Panc1 (cell line): Measurements from ENCODE around the gene APAF1. TPM values are rescaled to one million over a fixed set of nuclear protein-coding genes. Genes with fewer than 3 reads are reported as not detected.

Source experiments
- ATAC-seq: fragments of 200-7000 bp; cut with Tn5 transposase; 2 replicates; pipeline ENCODE4 v1.9.1; 2020; ENCODE audit warnings: mild to moderate bottlenecking, moderate library complexity
- BruUV-seq: library from RNA; stranded (reverse); fragments of 400-500 nt; replicated peaks from 2 replicates; lab custom pipeline; 2021; lab: Mats Ljungman, UMichigan
- CTCF ChIA-PET: fragments of 300-600 bp; sonication (Branson Sonifier 250); formaldehyde crosslinking; loops from one replicate; lab custom pipeline; 2022; ENCODE audit warnings: antibody characterized with exemption; lab: Charles Lee
- POLR2A ChIA-PET: fragments of 300-600 bp; sonication (Branson Sonifier 250); formaldehyde crosslinking; loops from one replicate; lab custom pipeline; 2022; ENCODE audit warnings: antibody characterized with exemption; lab: Charles Lee
- DNase-seq: peaks from one replicate; pipeline ENCODE4 v3.0.0-alpha.2; 2010; ENCODE audit warnings: low read depth, low spot score
- H3K27ac ChIP-seq: 2 replicates; pipeline ENCODE4 v1.5.1; 2011; ENCODE audit warnings: mild to moderate bottlenecking, low read length, inconsistent platforms
- H3K27me3 ChIP-seq: fragments of 200-500 bp; sonication (Bioruptor generic); 2 replicates; pipeline ENCODE4 v1.6.0; 2014; ENCODE audit warnings: low read length, inconsistent platforms; ENCODE audit not compliant: control insufficient read depth, insufficient read depth
- H3K36me3 ChIP-seq: fragments of 200-500 bp; sonication (Bioruptor generic); 2 replicates; pipeline ENCODE4 v1.5.1; 2014; ENCODE audit warnings: inconsistent platforms, mild to moderate bottlenecking, low read length, moderate library complexity; ENCODE audit not compliant: control insufficient read depth, insufficient read depth
- H3K4me1 ChIP-seq: 2 replicates; pipeline ENCODE4 v1.5.1; 2011; ENCODE audit warnings: inconsistent platforms, mild to moderate bottlenecking, low read length, moderate library complexity; ENCODE audit not compliant: control insufficient read depth, insufficient read depth
- H3K4me3 ChIP-seq, 2 experiments: 2 replicates each; pipeline ENCODE4 v1.5.1; 2011 to 2012; ENCODE audit warnings: low read depth in 2 of 2, low read length in 2 of 2, mild to moderate bottlenecking in 2 of 2, inconsistent platforms in 1 of 2, moderate library complexity in 1 of 2
- H3K9me3 ChIP-seq: fragments of 200-500 bp; sonication (Bioruptor generic); 2 replicates; pipeline ENCODE4 v1.5.1; 2014; ENCODE audit warnings: low read depth, mild to moderate bottlenecking, inconsistent platforms, low read length, moderate library complexity; ENCODE audit not compliant: control insufficient read depth, insufficient read depth
- CTCF ChIP-seq: fragments of 450-650 bp; IDR thresholded peaks from 2 replicates; pipeline ENCODE4 v1.5.1; 2017; ENCODE audit warnings: mild to moderate bottlenecking
- POLR2AphosphoS5 ChIP-seq: IDR thresholded peaks from 2 replicates; pipeline ENCODE4 v1.6.1; 2012; ENCODE audit warnings: mild to moderate bottlenecking, low read depth, low read length, moderate library complexity
- SIN3A ChIP-seq: IDR thresholded peaks from 2 replicates; pipeline ENCODE4 v1.6.1; 2012; ENCODE audit warnings: low read depth, mild to moderate bottlenecking, low read length, moderate library complexity, borderline replicate concordance; ENCODE audit not compliant: insufficient read depth
- TCF7L2 ChIP-seq: IDR thresholded peaks from 2 replicates; pipeline ENCODE4 v1.6.1; 2011; ENCODE audit warnings: mild to moderate bottlenecking, low read depth, low read length, inconsistent platforms
- in situ Hi-C: cut with HindIII; loops from 2 replicates; pipeline ENCODE4 v1.10.0; 2016; ENCODE audit warnings: low sequenced_read_pairs, low pct_unique_long_range_greater_than_20kb
- intact Hi-C: fragments of 100-400 bp; cut with micrococcal nuclease; formaldehyde crosslinking; loops from one replicate; pipeline ENCODE4 v1.10.0; 2022; ENCODE audit not compliant: unreplicated experiment
- total RNA-seq: library from RNA; stranded (reverse); gene quantifications from one replicate; pipeline ENCODE4 v1.2.1, GENCODE V29; 2021; ENCODE audit not compliant: unreplicated experiment
- TF ChIP-seq, protein P1 (sequence below), 2 experiments: IDR thresholded peaks; 2 replicates each; pipeline ENCODE4 v1.6.1; 2011 to 2012; ENCODE audit warnings: low read depth in 2 of 2, control low read depth in 1 of 2, low read length in 1 of 2, mild to moderate bottlenecking in 1 of 2, moderate library complexity in 1 of 2; ENCODE audit not compliant: insufficient read depth in 1 of 2

Gene APAF1
- total RNA-seq, 1 experiment from 2014 or later: 15.6 TPM

GRCh38 chr12:98660521-98660920, 15.4 kb downstream of the APAF1 start:
- intact Hi-C loops (no loop called here), in situ Hi-C loops (no loop called here)
- BruUV-seq: no TSS peak

DNA sequence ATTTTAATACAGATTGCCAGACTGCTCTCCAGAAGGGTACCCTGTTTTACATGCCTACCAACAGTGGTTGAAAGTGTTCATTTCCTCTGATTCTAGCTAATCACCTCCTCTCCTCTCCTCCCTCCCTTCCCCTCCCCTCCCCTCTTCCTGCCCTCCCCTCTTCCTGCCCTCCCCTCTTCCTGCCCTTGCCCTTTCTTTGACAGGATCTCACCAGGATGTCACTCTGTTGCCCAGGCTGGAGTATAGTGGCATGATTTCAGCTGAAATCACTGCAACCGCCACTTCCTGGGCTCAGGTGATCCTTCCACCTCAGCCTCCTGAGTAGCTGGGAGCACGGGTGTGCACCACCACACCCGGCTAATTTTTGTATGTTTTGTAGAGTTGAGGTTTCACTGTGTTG, 24.7 kb downstream of the APAF1 start:
- H3K27me3 ChIP-seq: no peaks in the 10 kb centered on the region
- no peak overlapping the region for H3K4me3 ChIP-seq
- no peaks in the 10 kb centered on the region for H3K9me3 ChIP-seq
- ChIA-PET POLR2A (interaction anchor here (0.6 kb wide), 1 partner anchor 77 kb away, joined by 3 read pairs; no protein-coding TSS in a partner anchor), CTCF (no interaction called here)
- no peaks in the 10 kb centered on the region for H3K4me1 ChIP-seq
- no peak for DNase-seq
- no TSS peak for BruUV-seq
- intact Hi-C loops: no loop called here
- in situ Hi-C loops: no loop called here
- H3K27ac ChIP-seq: no peak overlapping the region
- peaks cover 10% of the 10 kb centered on the region; the same call in 1 of the 2 replicates for H3K36me3 ChIP-seq
- ATAC-seq: no peak
- no peak for TF ChIP-seq SIN3A
- TF ChIP-seq, protein P1, sequence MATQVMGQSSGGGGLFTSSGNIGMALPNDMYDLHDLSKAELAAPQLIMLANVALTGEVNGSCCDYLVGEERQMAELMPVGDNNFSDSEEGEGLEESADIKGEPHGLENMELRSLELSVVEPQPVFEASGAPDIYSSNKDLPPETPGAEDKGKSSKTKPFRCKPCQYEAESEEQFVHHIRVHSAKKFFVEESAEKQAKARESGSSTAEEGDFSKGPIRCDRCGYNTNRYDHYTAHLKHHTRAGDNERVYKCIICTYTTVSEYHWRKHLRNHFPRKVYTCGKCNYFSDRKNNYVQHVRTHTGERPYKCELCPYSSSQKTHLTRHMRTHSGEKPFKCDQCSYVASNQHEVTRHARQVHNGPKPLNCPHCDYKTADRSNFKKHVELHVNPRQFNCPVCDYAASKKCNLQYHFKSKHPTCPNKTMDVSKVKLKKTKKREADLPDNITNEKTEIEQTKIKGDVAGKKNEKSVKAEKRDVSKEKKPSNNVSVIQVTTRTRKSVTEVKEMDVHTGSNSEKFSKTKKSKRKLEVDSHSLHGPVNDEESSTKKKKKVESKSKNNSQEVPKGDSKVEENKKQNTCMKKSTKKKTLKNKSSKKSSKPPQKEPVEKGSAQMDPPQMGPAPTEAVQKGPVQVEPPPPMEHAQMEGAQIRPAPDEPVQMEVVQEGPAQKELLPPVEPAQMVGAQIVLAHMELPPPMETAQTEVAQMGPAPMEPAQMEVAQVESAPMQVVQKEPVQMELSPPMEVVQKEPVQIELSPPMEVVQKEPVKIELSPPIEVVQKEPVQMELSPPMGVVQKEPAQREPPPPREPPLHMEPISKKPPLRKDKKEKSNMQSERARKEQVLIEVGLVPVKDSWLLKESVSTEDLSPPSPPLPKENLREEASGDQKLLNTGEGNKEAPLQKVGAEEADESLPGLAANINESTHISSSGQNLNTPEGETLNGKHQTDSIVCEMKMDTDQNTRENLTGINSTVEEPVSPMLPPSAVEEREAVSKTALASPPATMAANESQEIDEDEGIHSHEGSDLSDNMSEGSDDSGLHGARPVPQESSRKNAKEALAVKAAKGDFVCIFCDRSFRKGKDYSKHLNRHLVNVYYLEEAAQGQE (IDR thresholded peaks at IDR 0.05; ENCODE audit: insufficient read depth in 1 of 2, low read depth in 2 of 2, low read length in 1 of 2): no peak
- TF ChIP-seq CTCF: no peak
- TF ChIP-seq TCF7L2: no peak
- no peak for TF ChIP-seq POLR2AphosphoS5

More at GRCh38 chr12:98660521-98660920, 15.4 kb downstream of the APAF1 start:
- ChIA-PET CTCF (no interaction called here), POLR2A (no interaction called here)
- DNase-seq (no peak), ATAC-seq (no peak)
- H3K27me3 ChIP-seq: no peaks in the 10 kb centered on the region
- peaks cover 7% of the 10 kb centered on the region; the same call in 1 of the 2 replicates for H3K36me3 ChIP-seq
- no peak overlapping the region for H3K27ac ChIP-seq
- no peaks in the 10 kb centered on the region for H3K9me3 ChIP-seq
- TF ChIP-seq POLR2AphosphoS5: no peak
- TF ChIP-seq CTCF: no peak
- TF ChIP-seq, protein P1 (IDR thresholded peaks at IDR 0.05; ENCODE audit: insufficient read depth in 1 of 2, low read depth in 2 of 2, low read length in 1 of 2): no peak
- TF ChIP-seq TCF7L2: no peak
- no peak for TF ChIP-seq SIN3A
- H3K4me1 ChIP-seq: no peaks in the 10 kb centered on the region
- no peak overlapping the region for H3K4me3 ChIP-seq
